Esophagus muscularis mucosa (tissue), 4 donors: ENCODE data around the gene VPS13D. TPM values are rescaled to one million over a fixed set of nuclear protein-coding genes. Genes with fewer than 3 reads are reported as not detected.

Experiments used
- DNase-seq: peaks from one replicate; pipeline ENCODE4 v3.0.0-alpha.2; 2017; ENCODE audit errors: extremely low spot score
- H3K27ac ChIP-seq, 4 donors: fragments of 200-600 bp; sonication (generic); replicated peaks in 1 of 4; 1 replicate in 3 of 4; 2 replicates in 1 of 4; pipeline ENCODE4 v1.5.1; 2016 to 2019; ENCODE audit warnings: mild to moderate bottlenecking in 1 of 4
- H3K27me3 ChIP-seq, 4 donors: fragments of 200-600 bp; sonication (generic); one replicate each; pipeline versions ENCODE4 v1.5.1 to v1.6.0; 2016 to 2019
- H3K36me3 ChIP-seq, 4 donors: fragments of 200-600 bp; sonication (generic); one replicate each; pipeline ENCODE4 v1.5.1; 2016 to 2019
- H3K4me1 ChIP-seq, 4 donors: fragments of 200-600 bp; sonication (generic); one replicate each; pipeline ENCODE4 v1.5.1; 2016 to 2019
- H3K4me3 ChIP-seq, 4 donors: fragments of 200-600 bp; sonication (generic); 1 replicate in 2 of 4; 2 replicates in 2 of 4; pipeline ENCODE4 v1.5.1; 2016 to 2019; ENCODE audit warnings: mild to moderate bottlenecking in 4 of 4, moderate library complexity in 1 of 4
- H3K9me3 ChIP-seq, 4 donors: fragments of 200-600 bp; sonication (generic); 1 replicate in 3 of 4; 2 replicates in 1 of 4; pipeline ENCODE4 v1.5.1; 2016 to 2019
- CTCF ChIP-seq, 3 experiments: fragments of 200-600 bp in 2 of 3; fragments of 450-650 bp in 1 of 3; sonication (generic) in 2 of 3; IDR thresholded peaks; one replicate each; pipeline ENCODE4 v1.5.1; 2017 to 2019; ENCODE audit warnings: antibody characterized with exemption in 3 of 3, mild to moderate bottlenecking in 2 of 3, moderate library complexity in 1 of 3
- EP300 ChIP-seq: sonication (generic); formaldehyde crosslinking; IDR thresholded peaks from one replicate; pipeline ENCODE4 v1.6.1; 2017; ENCODE audit warnings: antibody characterized with exemption
- POLR2A ChIP-seq: fragments of 450-650 bp; IDR thresholded peaks from one replicate; pipeline ENCODE4 v1.6.1; 2017; ENCODE audit warnings: antibody characterized with exemption, moderate library complexity, mild to moderate bottlenecking, low read depth
- POLR2AphosphoS5 ChIP-seq, 2 donors: sonication (generic); formaldehyde crosslinking; IDR thresholded peaks; one replicate each; pipeline ENCODE4 v1.6.1; 2017; ENCODE audit warnings: antibody characterized with exemption in 2 of 2
- WGBS: methylation state at CpG from one replicate; pipeline ENCODE4 v1.1.5; 2018; 5-methylcytosine and 5-hydroxymethylcytosine counted together
- intact Hi-C: fragments of 100-400 bp; cut with DNase I; formaldehyde crosslinking; loops from one replicate; pipeline ENCODE4 v1.15.1; 2023
- total RNA-seq, 4 donors: library from RNA; depleted of rRNA; stranded (reverse); fragments of >200 nt; gene quantifications; one replicate each; pipeline versions ENCODE4 v1.1.0 to v1.2.1, GENCODE V29; 2016

VPS13D gene
- total RNA-seq, 4 donors from 2014 or later, result 67.8 to 93.3 (median 85.4) TPM

- no peaks in the 10 kb centered on the region for H3K9me3 ChIP-seq
- H3K4me3 ChIP-seq, result no peak overlapping the region
- H3K27me3 ChIP-seq, result no peaks in the 10 kb centered on the region
- 63% methylated on average over 4 of the region's 4 CpGs for WGBS
- H3K27ac ChIP-seq, result peak overlapping the region in 3 of 4 donors; percentile 11 to 56 (median 45)
- peaks cover 48 to 70% (median 61%) of the 10 kb centered on the region in 4 donors for H3K4me1 ChIP-seq
- TF ChIP-seq EP300, result no peak
- no peak for TF ChIP-seq CTCF (IDR thresholded peaks at IDR 0.05)
- TF ChIP-seq POLR2AphosphoS5 (IDR thresholded peaks at IDR 0.05), result peak; percentile 46 to 56
- no peak for TF ChIP-seq POLR2A
- H3K36me3 ChIP-seq, result peaks cover 0 to 43% (median 27%) of the 10 kb centered on the region in 4 donors
- DNase-seq, result no peak
- intact Hi-C loops, result no loop called here
Observed at GRCh38 chr1:12338017-12338416, 108.2 kb downstream of the VPS13D start.

GRCh38 chr1:12338823-12339222, 109.0 kb downstream of the VPS13D start:
- peaks cover 0 to 40% (median 23%) of the 10 kb centered on the region in 4 donors for H3K36me3 ChIP-seq

GRCh38 chr1:12339396-12339795, 109.6 kb downstream of the VPS13D start:
- Histone ChIP-seq H3K27me3 (no peaks in the 10 kb centered on the region), H3K4me3 (no peak overlapping the region), H3K9me3 (no peaks in the 10 kb centered on the region), H3K27ac (peak overlapping the region in 2 of 4 donors; percentile 45 to 66), H3K36me3 (peaks cover 0 to 36% (median 20%) of the 10 kb centered on the region in 4 donors), H3K4me1 (peaks cover 58 to 83% (median 69%) of the 10 kb centered on the region in 4 donors)
- TF ChIP-seq POLR2AphosphoS5 (IDR thresholded peaks at IDR 0.05) (no peak), CTCF (IDR thresholded peaks at IDR 0.05) (peak in 2 of 3 experiments; percentile 15 to 18)
- 19% methylated on average over 3 of the region's 3 CpGs for WGBS
- DNase-seq, result no peak
- intact Hi-C loops, result no loop called here

More at GRCh38 chr1:12338823-12339222, 109.0 kb downstream of the VPS13D start:
- H3K9me3 ChIP-seq, result no peaks in the 10 kb centered on the region
- H3K27me3 ChIP-seq, result no peaks in the 10 kb centered on the region
- no peak for DNase-seq
- TF ChIP-seq POLR2A (no peak), CTCF (IDR thresholded peaks at IDR 0.05) (no peak), EP300 (no peak)
- 66% methylated on average over 1 of the region's 1 CpG for WGBS
- H3K4me3 ChIP-seq, result no peak overlapping the region
- intact Hi-C loops, result no loop called here
- peak overlapping the region in 3 of 4 donors; percentile 11 to 66 (median 45) for H3K27ac ChIP-seq
- peaks cover 52 to 78% (median 64%) of the 10 kb centered on the region in 4 donors for H3K4me1 ChIP-seq

GRCh38 chr1:12339811-12340543, 110.1 kb downstream of the VPS13D start:
- no peak for TF ChIP-seq EP300
- TF ChIP-seq CTCF (IDR thresholded peaks at IDR 0.05), result no peak
- no peak for TF ChIP-seq POLR2A
- TF ChIP-seq POLR2AphosphoS5 (IDR thresholded peaks at IDR 0.05), result no peak
- Histone ChIP-seq H3K4me3 (no peak overlapping the region), H3K4me1 (peaks cover 64 to 89% (median 75%) of the 10 kb centered on the region in 4 donors), H3K9me3 (no peaks in the 10 kb centered on the region), H3K27me3 (no peaks in the 10 kb centered on the region), H3K27ac (peak overlapping the region in 3 of 4 donors; percentile 2 to 66 (median 45)), H3K36me3 (peaks cover 0 to 32% (median 16%) of the 10 kb centered on the region in 4 donors)
- 40% methylated on average over 4 of the region's 4 CpGs for WGBS
- no peak for DNase-seq
- intact Hi-C loops, result no loop called here
